ENCODE data around the gene ERP44.
A peak's percentile ranks its signal among the peaks of the same experiment; 100 is the strongest.
"Not testable (repeated sequence)": the region's sequence is repeated elsewhere in the genome, so short reads cannot be mapped to it uniquely, and the experiment has no call there.

ERP44 gene

GRCh38 chr9:100070104-100071041 is 28.4 kb downstream of the ERP44 start:
- DNase-seq (ENCODE audit: insufficient read length, low spot score) (no peak), FAIRE-seq (peak; percentile 37)

- not testable (repeated sequence) for DNase-seq (ENCODE audit: insufficient read length, low spot score); FAIRE-seq
These were observed 29.7 kb downstream of the ERP44 start for GRCh38 chr9:100069068-100069467.

- not testable (repeated sequence) for DNase-seq (ENCODE audit: insufficient read length, low spot score); FAIRE-seq
These were observed 30.8 kb downstream of the ERP44 start for GRCh38 chr9:100067990-100068389.

- peak; percentile 94 for FAIRE-seq
- DNase-seq (ENCODE audit: insufficient read length, low spot score) = peak; percentile 67
These were observed 32.3 kb downstream of the ERP44 start for GRCh38 chr9:100066539-100066938.

GRCh38 chr9:100064872-100065581 is 33.8 kb downstream of the ERP44 start:
- FAIRE-seq (no peak), DNase-seq (ENCODE audit: insufficient read length, low spot score) (no peak)

GRCh38 chr9:100063185-100063584 is 35.6 kb downstream of the ERP44 start:
- no peak for DNase-seq (ENCODE audit: insufficient read length, low spot score)
- FAIRE-seq = no peak

- not testable (repeated sequence) for DNase-seq (ENCODE audit: insufficient read length, low spot score); FAIRE-seq
These were observed 36.1 kb downstream of the ERP44 start for GRCh38 chr9:100062683-100063082.

- peak; percentile 97 for FAIRE-seq
- DNase-seq (ENCODE audit: insufficient read length, low spot score) = no peak
These were observed 39.9 kb downstream of the ERP44 start for GRCh38 chr9:100058699-100059579.

- FAIRE-seq (no peak), DNase-seq (ENCODE audit: insufficient read length, low spot score) (no peak)
These were observed 41.2 kb downstream of the ERP44 start for GRCh38 chr9:100057624-100058023.

GRCh38 chr9:100056561-100056960 is 42.2 kb downstream of the ERP44 start:
- FAIRE-seq (peak; percentile 4), DNase-seq (ENCODE audit: insufficient read length, low spot score) (no peak)

- FAIRE-seq (peak; percentile 80), DNase-seq (ENCODE audit: insufficient read length, low spot score) (no peak)
These were observed 46.4 kb downstream of the ERP44 start for GRCh38 chr9:100052375-100052774.

- no peak for FAIRE-seq
These were observed 49.2 kb downstream of the ERP44 start for GRCh38 chr9:100049551-100049950.

GRCh38 chr9:100038472-100038871 is 60.3 kb downstream of the ERP44 start:
- FAIRE-seq = no peak
- no peak for DNase-seq (ENCODE audit: insufficient read length, low spot score)

More at GRCh38 chr9:100049551-100049950, 49.2 kb downstream of the ERP44 start:
- no peak for DNase-seq (ENCODE audit: insufficient read length, low spot score)

- FAIRE-seq (no peak), DNase-seq (ENCODE audit: insufficient read length, low spot score) (no peak)
These were observed 64.8 kb downstream of the ERP44 start for GRCh38 chr9:100033877-100034551.

- FAIRE-seq (peak; percentile 40), DNase-seq (ENCODE audit: insufficient read length, low spot score) (no peak)
These were observed 68.3 kb downstream of the ERP44 start for GRCh38 chr9:100030548-100030947.

- no peak for FAIRE-seq
- DNase-seq (ENCODE audit: insufficient read length, low spot score) = no peak
These were observed 69.5 kb downstream of the ERP44 start for GRCh38 chr9:100029251-100029650.

- FAIRE-seq = peak; percentile 99
- DNase-seq (ENCODE audit: insufficient read length, low spot score) = peak; percentile 39
These were observed 70.5 kb downstream of the ERP44 start for GRCh38 chr9:100028201-100028784.

GRCh38 chr9:100027543-100027942 is 71.3 kb downstream of the ERP44 start:
- DNase-seq (ENCODE audit: insufficient read length, low spot score) (no peak), FAIRE-seq (no peak)

GRCh38 chr9:100021931-100022330 is 76.9 kb downstream of the ERP44 start:
- FAIRE-seq (no peak), DNase-seq (ENCODE audit: insufficient read length, low spot score) (no peak)
